ENCODE data around the gene SNX4.
"Not testable (repeated sequence)": the region's sequence is repeated elsewhere in the genome, so short reads cannot be mapped to it uniquely, and the experiment has no call there.

Gene SNX4

GRCh38 chr3:125410922-125411321 lies 109.1 kb downstream of the SNX4 start:
- TF ChIP-seq CTCF (IDR thresholded peaks at IDR 0.05; ENCODE audit: insufficient read depth, low read length), result no peak
- TF ChIP-seq POLR2AphosphoS5 (IDR thresholded peaks at IDR 0.05; ENCODE audit: low read depth), result no peak
- TF ChIP-seq REST (IDR thresholded peaks at IDR 0.05; ENCODE audit: insufficient replicate concordance, low read depth), result no peak
- no peak for TF ChIP-seq SPI1 (IDR thresholded peaks at IDR 0.05; ENCODE audit: borderline replicate concordance, low read depth)
- no peak for TF ChIP-seq GABPA (IDR thresholded peaks at IDR 0.05; ENCODE audit: low read depth)
- Histone ChIP-seq H3K27ac (replicated peaks) (no peak overlapping the region), H3K27me3 (ENCODE audit: insufficient read depth, poor library complexity, severe bottlenecking) (no peaks in the 10 kb centered on the region), H3K4me3 (replicated peaks; ENCODE audit: insufficient read depth, low read length) (no peak overlapping the region)
- no peak for DNase-seq (ENCODE audit: low read depth in 1 of 2, low spot score in 1 of 2)

- no peak overlapping the region for H3K27ac ChIP-seq (replicated peaks)
Observed at GRCh38 chr3:125406070-125406469, 113.9 kb downstream of the SNX4 start.

GRCh38 chr3:125405515-125405914 lies 114.5 kb downstream of the SNX4 start:
- not testable (repeated sequence) for H3K27ac ChIP-seq (replicated peaks); H3K4me3 ChIP-seq (replicated peaks; ENCODE audit: insufficient read depth, low read length); DNase-seq (ENCODE audit: low read depth in 1 of 2, low spot score in 1 of 2); H3K27me3 ChIP-seq (ENCODE audit: insufficient read depth, poor library complexity, severe bottlenecking)

More at GRCh38 chr3:125406070-125406469, 113.9 kb downstream of the SNX4 start:
- H3K4me3 ChIP-seq (replicated peaks; ENCODE audit: insufficient read depth, low read length), result no peak overlapping the region
- no peaks in the 10 kb centered on the region for H3K27me3 ChIP-seq (ENCODE audit: insufficient read depth, poor library complexity, severe bottlenecking)
- DNase-seq (ENCODE audit: low read depth in 1 of 2, low spot score in 1 of 2), result no peak
- TF ChIP-seq CTCF (IDR thresholded peaks at IDR 0.05; ENCODE audit: insufficient read depth, low read length) (no peak), GABPA (IDR thresholded peaks at IDR 0.05; ENCODE audit: low read depth) (no peak), REST (IDR thresholded peaks at IDR 0.05; ENCODE audit: insufficient replicate concordance, low read depth) (no peak), POLR2AphosphoS5 (IDR thresholded peaks at IDR 0.05; ENCODE audit: low read depth) (no peak), SPI1 (IDR thresholded peaks at IDR 0.05; ENCODE audit: borderline replicate concordance, low read depth) (no peak)

- Histone ChIP-seq H3K27ac (replicated peaks) (no peak overlapping the region), H3K27me3 (ENCODE audit: insufficient read depth, poor library complexity, severe bottlenecking) (no peaks in the 10 kb centered on the region), H3K4me3 (replicated peaks; ENCODE audit: insufficient read depth, low read length) (no peak overlapping the region)
- TF ChIP-seq SPI1 (IDR thresholded peaks at IDR 0.05; ENCODE audit: borderline replicate concordance, low read depth) (peak; percentile 22; the same call in 1 of the 2 replicates), POLR2AphosphoS5 (IDR thresholded peaks at IDR 0.05; ENCODE audit: low read depth) (no peak)
- DNase-seq (ENCODE audit: low read depth in 1 of 2, low spot score in 1 of 2), result peak in 1 of 2 experiments; percentile 28
Observed at GRCh38 chr3:125403789-125404188, 116.2 kb downstream of the SNX4 start.

GRCh38 chr3:125402639-125403038 lies 117.4 kb downstream of the SNX4 start:
- DNase-seq (ENCODE audit: low read depth in 1 of 2, low spot score in 1 of 2), result no peak
- TF ChIP-seq CTCF (IDR thresholded peaks at IDR 0.05; ENCODE audit: insufficient read depth, low read length) (no peak), POLR2AphosphoS5 (IDR thresholded peaks at IDR 0.05; ENCODE audit: low read depth) (no peak), SPI1 (IDR thresholded peaks at IDR 0.05; ENCODE audit: borderline replicate concordance, low read depth) (no peak), GABPA (IDR thresholded peaks at IDR 0.05; ENCODE audit: low read depth) (no peak), REST (IDR thresholded peaks at IDR 0.05; ENCODE audit: insufficient replicate concordance, low read depth) (no peak)
- no peaks in the 10 kb centered on the region for H3K27me3 ChIP-seq (ENCODE audit: insufficient read depth, poor library complexity, severe bottlenecking)

More at GRCh38 chr3:125402639-125403038, 117.4 kb downstream of the SNX4 start:
- no peak overlapping the region for H3K4me3 ChIP-seq (replicated peaks; ENCODE audit: insufficient read depth, low read length)
- H3K27ac ChIP-seq (replicated peaks), result no peak overlapping the region
